Measurements from ENCODE around the gene ZCWPW1.
"Not testable (repeated sequence)": the region's sequence is repeated elsewhere in the genome, so short reads cannot be mapped to it uniquely, and the experiment has no call there.

ZCWPW1 gene

GRCh38 chr7:100397315-100398081 lies 31.0 kb downstream of the ZCWPW1 start:
- no peak for DNase-seq

GRCh38 chr7:100396421-100396982 lies 32.0 kb downstream of the ZCWPW1 start:
- no peak for DNase-seq

- DNase-seq = no peak
Observed at GRCh38 chr7:100394077-100394476, 34.4 kb downstream of the ZCWPW1 start.

GRCh38 chr7:100393233-100393905 lies 35.1 kb downstream of the ZCWPW1 start:
- DNase-seq = no peak

- DNase-seq = no peak
Observed at GRCh38 chr7:100390286-100391009, 38.1 kb downstream of the ZCWPW1 start.

GRCh38 chr7:100389437-100390088 lies 38.9 kb downstream of the ZCWPW1 start:
- no peak for DNase-seq

GRCh38 chr7:100387695-100388094 lies 40.8 kb downstream of the ZCWPW1 start:
- no peak for DNase-seq

GRCh38 chr7:100386940-100387339 lies 41.6 kb downstream of the ZCWPW1 start:
- DNase-seq = no peak

GRCh38 chr7:100384628-100385294 lies 43.7 kb downstream of the ZCWPW1 start:
- no peak for DNase-seq

GRCh38 chr7:100382234-100382853 lies 46.2 kb downstream of the ZCWPW1 start:
- not testable (repeated sequence) for DNase-seq

- DNase-seq = not testable (repeated sequence)
Observed at GRCh38 chr7:100381531-100382233, 46.8 kb downstream of the ZCWPW1 start.

- DNase-seq = no peak
Observed at GRCh38 chr7:100380196-100380595, 48.3 kb downstream of the ZCWPW1 start.

GRCh38 chr7:100378114-100378755 lies 50.3 kb downstream of the ZCWPW1 start:
- DNase-seq = no peak

GRCh38 chr7:100376066-100376465 lies 52.4 kb downstream of the ZCWPW1 start:
- no peak for DNase-seq

- no peak for DNase-seq
Observed at GRCh38 chr7:100374601-100375000, 53.9 kb downstream of the ZCWPW1 start.

GRCh38 chr7:100373870-100374598 lies 54.5 kb downstream of the ZCWPW1 start:
- not testable (repeated sequence) for DNase-seq

GRCh38 chr7:100373261-100373831 lies 55.2 kb downstream of the ZCWPW1 start, which contains the start of gene PILRA:
TSS of gene PILRA (plus strand) at chr7:100373487. CDS start at chr7:100373657, 170 bp downstream.
- DNase-seq = no peak

GRCh38 chr7:100372694-100373093 lies 55.8 kb downstream of the ZCWPW1 start:
- DNase-seq = no peak

GRCh38 chr7:100372256-100372655 lies 56.2 kb downstream of the ZCWPW1 start:
- DNase-seq = no peak
